Measurements from ENCODE around the gene ZSCAN30. TPM values are rescaled to one million over a fixed set of nuclear protein-coding genes. Genes with fewer than 3 reads are reported as not detected.
"Not testable (repeated sequence)": the region's sequence is repeated elsewhere in the genome, so short reads cannot be mapped to it uniquely, and the experiment has no call there.

ZSCAN30 gene
- total RNA-seq, 1 donor from 2014 or later, result 12.5 TPM

GRCh38 chr18:35239314-35239713 is 50.7 kb downstream of the ZSCAN30 start:
- intact Hi-C loops (cut with micrococcal nuclease), result loop anchor here (10.0 kb wide), 1 partner anchor 715 kb away; no protein-coding TSS in a partner anchor

GRCh38 chr18:35236571-35237363 is 53.3 kb downstream of the ZSCAN30 start:
- intact Hi-C loops (cut with micrococcal nuclease), result loop anchor here (10.0 kb wide), 1 partner anchor 718 kb away; no protein-coding TSS in a partner anchor

- intact Hi-C loops (cut with micrococcal nuclease), result loop anchor here (1.0 to 10.0 kb wide), 7 partner anchors 9 to 724 kb away; partner anchors contain the start of gene GALNT1
These were observed 59.0 kb downstream of the ZSCAN30 start for GRCh38 chr18:35231052-35231451.

- intact Hi-C loops (cut with micrococcal nuclease), result no loop called here
These were observed 62.8 kb downstream of the ZSCAN30 start for GRCh38 chr18:35227254-35227653.

DNA sequence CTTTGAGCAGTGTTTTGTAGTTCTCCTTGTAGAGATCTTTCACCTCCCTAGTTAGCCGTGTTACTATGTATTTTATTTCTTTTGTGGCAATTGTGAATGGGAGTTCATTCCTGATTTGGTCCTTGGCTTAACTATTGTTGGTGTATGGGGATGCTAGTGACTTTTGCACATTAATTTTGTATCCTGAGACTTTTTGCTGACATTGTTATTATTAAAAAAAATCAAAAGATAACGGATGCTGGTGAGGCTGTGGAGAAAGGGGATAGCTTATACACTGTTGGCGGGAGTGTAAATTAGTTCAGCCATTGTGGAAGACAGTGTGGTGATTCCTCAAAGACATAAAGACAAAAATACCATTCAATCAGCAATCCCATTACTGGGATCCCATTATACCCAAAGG is 66.2 kb downstream of the ZSCAN30 start:
- intact Hi-C loops (cut with micrococcal nuclease), result no loop called here

DNA sequence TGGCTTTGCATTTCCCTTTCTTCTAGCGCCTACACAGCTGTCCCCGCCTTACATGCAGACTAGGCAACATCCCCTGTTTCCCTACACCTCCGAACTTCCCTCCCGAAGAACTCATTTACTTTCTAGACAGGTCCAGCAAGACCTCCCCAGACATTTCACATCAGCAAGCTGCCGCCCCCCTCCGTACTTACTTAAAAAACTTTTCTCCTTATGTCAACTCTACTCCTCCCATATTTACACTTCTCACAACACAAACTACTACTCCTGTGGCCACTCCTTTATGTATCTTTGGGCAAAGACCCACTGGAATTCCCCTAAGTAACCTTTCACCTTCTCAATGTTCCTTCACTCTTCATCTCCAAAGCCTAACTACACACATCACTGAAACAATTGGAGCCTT is 69.6 kb downstream of the ZSCAN30 start:
- intact Hi-C loops (cut with micrococcal nuclease), result no loop called here

- intact Hi-C loops (cut with micrococcal nuclease), result not testable (repeated sequence)
These were observed 70.7 kb downstream of the ZSCAN30 start for GRCh38 chr18:35219331-35219730.

DNA sequence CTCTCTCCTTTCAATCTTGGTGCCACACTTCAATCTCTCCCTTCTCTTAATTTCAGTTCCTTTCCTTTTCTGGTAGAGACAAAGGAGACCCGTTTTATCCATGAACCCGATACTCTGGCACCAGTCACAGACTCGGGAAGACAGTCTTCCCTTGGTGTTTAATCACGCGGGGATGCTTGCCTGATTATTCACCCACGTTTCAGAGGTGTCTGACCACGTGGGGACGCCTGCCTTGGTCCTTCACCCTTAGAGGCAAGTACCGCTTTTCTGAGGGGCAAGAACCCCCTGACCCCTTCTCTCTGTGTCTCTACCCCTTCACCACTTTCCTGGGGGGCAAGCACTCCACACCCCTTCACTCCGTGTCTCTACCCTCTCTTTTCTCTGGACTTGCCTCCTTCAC is 73.4 kb downstream of the ZSCAN30 start:
- intact Hi-C loops (cut with micrococcal nuclease), result not testable (repeated sequence)

- intact Hi-C loops (cut with micrococcal nuclease), result no loop called here
These were observed 75.0 kb downstream of the ZSCAN30 start for GRCh38 chr18:35215026-35215425.

DNA sequence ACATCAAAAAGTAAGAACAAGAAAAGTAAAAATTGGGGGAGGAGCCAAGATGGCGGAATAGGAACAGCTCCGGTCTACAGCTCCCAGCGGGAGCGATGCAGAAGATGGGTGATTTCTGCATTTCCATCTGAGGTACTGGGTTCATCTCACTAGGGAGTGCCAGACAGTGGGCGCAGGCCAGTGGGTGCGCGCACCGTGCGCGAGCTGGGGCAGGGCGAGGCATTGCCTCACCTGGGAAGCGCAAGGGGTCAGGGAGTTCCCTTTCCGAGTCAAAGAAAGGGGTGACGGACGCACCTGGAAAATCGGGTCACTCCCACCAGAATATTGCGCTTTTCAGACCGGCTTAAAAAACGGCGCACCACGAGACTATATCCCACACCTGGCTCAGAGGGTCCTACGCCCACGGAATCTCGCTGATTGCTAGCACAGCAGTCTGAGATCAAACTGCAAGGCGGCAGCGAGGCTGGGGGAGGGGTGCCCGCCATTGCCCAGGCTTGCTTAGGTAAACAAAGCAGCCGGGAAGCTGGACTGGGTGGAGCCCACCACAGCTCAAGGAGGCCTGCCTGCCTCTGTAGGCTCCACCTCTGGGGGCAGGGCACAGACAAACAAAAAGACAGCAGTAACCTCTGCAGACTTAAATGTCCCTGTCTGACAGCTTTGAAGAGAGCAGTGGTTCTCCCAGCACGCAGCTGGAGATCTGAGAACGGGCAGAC is 84.1 kb downstream of the ZSCAN30 start:
- intact Hi-C loops (cut with micrococcal nuclease), result not testable (repeated sequence)

GRCh38 chr18:35205199-35205712 is 84.8 kb downstream of the ZSCAN30 start:
- intact Hi-C loops (cut with micrococcal nuclease), result no loop called here

GRCh38 chr18:35203067-35203466 is 87.0 kb downstream of the ZSCAN30 start:
- intact Hi-C loops (cut with micrococcal nuclease), result no loop called here

DNA sequence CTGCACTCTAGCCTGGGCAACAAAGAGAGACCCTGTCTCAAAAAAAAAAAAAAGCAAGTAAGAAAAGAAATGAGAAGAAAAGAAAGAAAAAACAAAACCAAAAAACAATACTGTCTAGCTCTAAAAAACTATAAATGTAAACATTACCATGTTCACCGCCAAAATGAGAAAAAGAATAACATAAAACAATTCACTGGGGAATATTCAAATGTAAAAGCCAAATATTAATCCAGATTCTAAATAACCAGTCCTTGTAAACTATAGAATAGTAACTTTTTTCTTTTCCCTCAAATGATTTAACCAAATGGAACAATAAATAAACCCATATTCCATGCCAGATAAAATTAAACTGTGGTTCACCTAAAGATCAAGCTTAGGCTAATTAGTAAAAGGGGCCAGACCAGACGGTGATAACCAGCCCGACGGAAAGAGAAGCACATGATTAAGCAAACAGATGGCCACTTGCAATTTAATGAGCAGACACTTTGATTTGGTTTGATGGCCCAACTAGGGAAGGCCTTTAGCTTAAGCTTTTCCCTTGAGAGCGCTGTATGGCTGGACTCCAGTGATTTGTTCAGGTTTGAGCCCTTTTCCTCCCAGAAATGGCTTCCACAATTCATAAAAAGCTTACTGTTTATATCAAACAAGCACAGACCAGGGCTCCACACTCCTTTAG is 88.6 kb downstream of the ZSCAN30 start:
- intact Hi-C loops (cut with micrococcal nuclease), result no loop called here

Other genes with a start within 250 kb of the ZSCAN30 start
- 41.1 and 44.5 TPM in 2 replicates for gene MAPRE2, start 248.8 kb downstream of the ZSCAN30 start, total RNA-seq
- 19.4 and 19.7 TPM in 2 replicates for gene ZNF397, start 49.2 kb downstream of the ZSCAN30 start, total RNA-seq
- gene ZNF24, start 54.2 kb upstream of the ZSCAN30 start, total RNA-seq, result 51.7 and 52.2 TPM in 2 replicates
- 0.45 and 0.52 TPM in 2 replicates for gene ZNF396, start 87.1 kb upstream of the ZSCAN30 start, total RNA-seq
- gene INO80C, start 207.7 kb upstream of the ZSCAN30 start, total RNA-seq, result 26.7 and 29.0 TPM in 2 replicates

Measured in T-helper 2 cell treated with Interferon-gamma antibody and Interleukin-4, amounts not matched to agents 100 ng/mL and 5 ng/mL, for 36 hours (primary cell).